Esophagus squamous epithelium (tissue), 4 donors: ENCODE results near the gene ETV3.

ENCODE experiments used
- CTCF ChIP-seq, 6 experiments: fragments of 450-650 bp in 4 of 6; fragments of 200-600 bp in 2 of 6; sonication (generic) in 2 of 6; IDR thresholded peaks; one replicate each; pipeline ENCODE4 v1.5.1; 2016 to 2019; ENCODE audit warnings: antibody characterized with exemption in 6 of 6, mild to moderate bottlenecking in 4 of 6, moderate library complexity in 4 of 6
- POLR2A ChIP-seq, 4 donors: fragments of 450-650 bp; IDR thresholded peaks; one replicate each; pipeline ENCODE4 v1.6.1; 2017; ENCODE audit warnings: antibody characterized with exemption in 4 of 4, mild to moderate bottlenecking in 4 of 4, moderate library complexity in 3 of 4

- TF ChIP-seq POLR2A (IDR thresholded peaks at IDR 0.05), result peak in 3 of 4 donors; percentile 73 to 98 (median 85)
- TF ChIP-seq CTCF (IDR thresholded peaks at IDR 0.05), result peak in 2 of 6 experiments; percentile 4 to 8
Measured at GRCh38 chr1:157138220-157139051, at the start of gene ETV3.
